ENCODE results near the gene VEGFA. TPM values are rescaled to one million over a fixed set of nuclear protein-coding genes. Genes with fewer than 3 reads are reported as not detected.

The VEGFA gene
- total and polyA plus RNA-seq, 2 of the 8 experiments (the other 6 are each of a cell fraction or from before 2014, with no cell fraction given) = 42.2 to 58.5 TPM

DNA sequence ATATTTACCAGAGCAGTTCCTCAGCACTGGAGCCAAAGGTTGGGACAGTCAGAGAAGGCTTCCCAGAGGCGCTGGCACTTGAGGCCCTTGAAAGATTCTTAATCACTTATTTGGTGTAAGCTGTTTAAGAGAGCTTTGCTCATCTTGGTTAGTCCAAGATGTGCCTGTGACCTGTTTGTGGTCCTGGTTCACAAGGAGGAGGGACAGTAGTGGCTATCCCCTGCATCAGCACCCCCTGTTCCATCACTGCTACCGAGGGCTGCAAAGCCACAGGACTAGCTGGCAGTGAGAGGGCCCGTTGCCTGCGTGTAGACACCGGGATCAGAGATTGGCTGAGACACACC is 35.7 kb downstream of the VEGFA start:
- Histone ChIP-seq H3K79me1 (ENCODE audit: low read depth, low read length) (no peaks in the 10 kb centered on the region), H3K9ac (replicated peaks in 1 of 4; ENCODE audit: extremely low read depth in 1 of 4, low read depth in 3 of 4, low read length in 3 of 4) (no peak overlapping the region), H2BK5ac (ENCODE audit: low read depth, low read length) (no peak overlapping the region), H3K4me1 (replicated peaks in 1 of 4; ENCODE audit: control insufficient read depth in 3 of 4, insufficient read depth in 4 of 4, low read length in 3 of 4) (no peaks in the 10 kb centered on the region; a peak in 1 of 7 replicates), H2BK15ac (ENCODE audit: low read length) (no peak overlapping the region), H3K36me3 (ENCODE audit: control insufficient read depth in 2 of 4, insufficient read depth in 4 of 4, low read length in 3 of 4) (no peaks in the 10 kb centered on the region), H2AK5ac (ENCODE audit: low read depth, low read length) (no peak overlapping the region), H4K20me1 (replicated peaks in 1 of 2; ENCODE audit: control insufficient read depth in 1 of 2, insufficient read depth in 2 of 2, low read length in 2 of 2) (no peaks in the 10 kb centered on the region), H3K9me3 (ENCODE audit: insufficient read depth in 2 of 2, low read depth in 1 of 2, low read length in 1 of 2) (no peaks in the 10 kb centered on the region), H2AFZ (ENCODE audit: low read length) (no peak overlapping the region), H3K14ac (ENCODE audit: insufficient read length) (no peak overlapping the region), H3K27me3 (replicated peaks in 1 of 4; ENCODE audit: control insufficient read depth in 3 of 4, extremely low read depth in 1 of 4, insufficient read depth in 3 of 4, low read length in 3 of 4) (no peaks in the 10 kb centered on the region; a peak in 1 of 7 replicates), H2BK20ac (ENCODE audit: low read length) (no peak overlapping the region), H3K23me2 (ENCODE audit: low read depth, low read length) (no peaks in the 10 kb centered on the region), H2BK12ac (ENCODE audit: low read depth, low read length) (no peak overlapping the region), H4K5ac (ENCODE audit: insufficient read length, low read depth, low read length) (no peak overlapping the region), H4K8ac (ENCODE audit: extremely low read depth, insufficient read depth, low read length) (no peak overlapping the region), H3K4ac (replicated peaks; ENCODE audit: insufficient read length, low read depth, low read length) (no peak overlapping the region), H3K27ac (ENCODE audit: low read depth, low read length) (no peak overlapping the region), H2BK120ac (replicated peaks; ENCODE audit: low read depth, low read length) (no peak overlapping the region), H3K23ac (ENCODE audit: insufficient read length) (no peak overlapping the region), H3K4me3 (ENCODE audit: extremely low read depth in 1 of 4, insufficient read depth in 2 of 4, low read depth in 3 of 4, low read length in 4 of 4) (no peak overlapping the region), H3K79me2 (ENCODE audit: control insufficient read depth in 1 of 2, insufficient read depth in 2 of 2, low read length in 2 of 2) (no peaks in the 10 kb centered on the region), H3K56ac (replicated peaks; ENCODE audit: insufficient read length, low read depth, low read length) (no peak overlapping the region), H4K91ac (replicated peaks; ENCODE audit: insufficient read length, low read length) (no peak overlapping the region), H3K4me2 (ENCODE audit: insufficient read depth in 1 of 2, low read depth in 2 of 2, low read length in 2 of 2) (no peak overlapping the region), H3K18ac (ENCODE audit: extremely low read depth, low read length) (no peak overlapping the region)
- FAIRE-seq (no peak), DNase-seq (ENCODE audit: low read depth in 1 of 2, low spot score in 2 of 2) (no peak)
- ChIA-PET CTCF (ENCODE audit: partially characterized antibody) (interaction anchor here (0.7 to 3.7 kb wide), 10 partner anchors 9 to 256 kb away, joined by 3 to 25 read pairs (median 3); no protein-coding TSS in a partner anchor), POLR2A (ENCODE audit: partially characterized antibody) (no interaction called here)
- no peak for TF ChIP-seq HDAC6 (IDR thresholded peaks at IDR 0.05; ENCODE audit: low read depth, low read length)
- TF ChIP-seq TAF7 (optimal IDR thresholded peaks at IDR 0.05; ENCODE audit: borderline replicate concordance, low read depth, low read length) = no peak
- no peak for TF ChIP-seq POLR2A (IDR thresholded peaks at IDR 0.05; ENCODE audit: control extremely low read depth in 1 of 2, low read depth in 2 of 2, low read length in 2 of 2)
- no peak for TF ChIP-seq FOSL1 (IDR thresholded peaks at IDR 0.05; ENCODE audit: insufficient read depth, low read depth, low read length)
- no peak for TF ChIP-seq ASH2L (IDR thresholded peaks at IDR 0.05; ENCODE audit: low read length)
- TF ChIP-seq CHD1 (IDR thresholded peaks at IDR 0.05; ENCODE audit: low read depth, low read length) = no peak
- TF ChIP-seq KDM1A (IDR thresholded peaks at IDR 0.05; ENCODE audit: borderline replicate concordance, low read length) = no peak
- no peak for TF ChIP-seq SRF (IDR thresholded peaks at IDR 0.05; ENCODE audit: low read depth, low read length)
- no peak for TF ChIP-seq MAX (IDR thresholded peaks at IDR 0.05)
- TF ChIP-seq POLR2AphosphoS5 (IDR thresholded peaks at IDR 0.05; ENCODE audit: low read depth, low read length) = no peak
- no peak for TF ChIP-seq SIN3A (conservative IDR thresholded peaks at IDR 0.05 in 1 of 2, IDR thresholded peaks at IDR 0.05 in 1 of 2; ENCODE audit: low read depth in 1 of 2, low read length in 2 of 2)
- no peak for TF ChIP-seq BRCA1 (IDR thresholded peaks at IDR 0.05; ENCODE audit: low read depth, low read length)
- no peak for TF ChIP-seq YY1 (IDR thresholded peaks at IDR 0.05; ENCODE audit: low read depth, low read length)
- TF ChIP-seq KDM4A (IDR thresholded peaks at IDR 0.05; ENCODE audit: low read depth, low read length, severe bottlenecking) = no peak
- no peak for TF ChIP-seq RAD21 (IDR thresholded peaks at IDR 0.05 in 1 of 2, conservative IDR thresholded peaks at IDR 0.05 in 1 of 2; ENCODE audit: low read depth in 2 of 2, low read length in 2 of 2)
- WGBS, 2 experiments (ENCODE audit: extremely low coverage in 1 of 2, insufficient coverage in 1 of 2, insufficient read length in 1 of 2, insufficient replicate concordance in 2 of 2, low coverage in 1 of 2, low lambda C conversion rate in 2 of 2, missing lambda C conversion rate in 1 of 2) = 94% methylated on average over 5 of the region's 5 CpGs; no CpG with 5 or more reads in 1 of the 2 experiments
